ENCODE measurements around the gene EAF1. TPM values are rescaled to one million over a fixed set of nuclear protein-coding genes. Genes with fewer than 3 reads are reported as not detected.
"Not testable (repeated sequence)": the region's sequence is repeated elsewhere in the genome, so short reads cannot be mapped to it uniquely, and the experiment has no call there.

The EAF1 gene
- polyA plus RNA-seq, 4 donors, result 16.9 to 19.4 (median 18.4) TPM

DNA sequence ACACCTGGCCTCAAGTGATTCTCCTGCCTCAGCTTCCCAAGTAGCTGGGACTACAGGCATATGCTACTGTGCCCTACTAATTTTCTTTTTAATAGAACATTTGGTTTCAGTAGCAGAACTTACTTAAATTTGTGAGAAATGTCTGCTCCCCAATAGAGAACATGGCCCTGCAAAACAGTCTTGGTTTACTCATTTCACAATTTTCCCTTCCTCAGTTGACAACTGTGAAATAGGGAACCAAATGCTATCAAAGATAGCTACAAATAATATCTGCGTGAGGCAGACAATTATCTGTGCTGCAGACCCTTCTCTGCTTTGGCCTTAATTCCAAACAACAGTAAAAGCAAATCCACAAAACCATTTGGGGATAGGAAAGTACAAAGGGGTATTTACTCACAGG lies 22.6 kb upstream of the EAF1 start:
- DNase-seq (ENCODE audit: low read depth in 4 of 4, low spot score in 3 of 4), result no peak

DNA sequence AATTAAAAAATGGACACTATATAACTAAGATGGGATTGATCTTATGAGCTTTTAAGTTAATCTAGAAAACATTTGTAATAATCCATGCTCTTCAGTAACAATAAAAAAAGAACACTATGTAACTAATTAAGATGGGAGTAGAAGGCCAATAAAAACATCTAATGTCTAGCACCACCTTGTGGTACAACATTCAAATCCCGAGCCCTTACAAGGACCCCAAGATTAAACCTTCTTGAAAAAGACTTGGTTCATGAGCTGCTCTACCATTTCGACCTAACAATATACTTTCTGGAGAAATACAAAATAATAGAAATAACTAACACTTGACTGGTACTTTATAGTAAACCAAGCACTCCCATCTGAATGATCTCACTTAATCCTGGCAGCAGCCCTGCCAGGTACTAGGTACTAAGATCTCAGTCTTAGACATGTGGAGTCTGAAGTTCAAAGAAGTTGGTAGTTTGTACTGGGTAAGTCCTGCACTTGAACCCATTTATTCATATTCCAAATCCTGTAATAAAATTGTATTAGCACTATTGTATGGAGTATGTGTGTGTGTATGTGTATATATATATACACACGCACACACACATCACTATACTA lies 21.8 kb upstream of the EAF1 start:
- DNase-seq (ENCODE audit: low read depth in 4 of 4, low spot score in 3 of 4), result peak; percentile 23 to 39 (median 28)

DNA sequence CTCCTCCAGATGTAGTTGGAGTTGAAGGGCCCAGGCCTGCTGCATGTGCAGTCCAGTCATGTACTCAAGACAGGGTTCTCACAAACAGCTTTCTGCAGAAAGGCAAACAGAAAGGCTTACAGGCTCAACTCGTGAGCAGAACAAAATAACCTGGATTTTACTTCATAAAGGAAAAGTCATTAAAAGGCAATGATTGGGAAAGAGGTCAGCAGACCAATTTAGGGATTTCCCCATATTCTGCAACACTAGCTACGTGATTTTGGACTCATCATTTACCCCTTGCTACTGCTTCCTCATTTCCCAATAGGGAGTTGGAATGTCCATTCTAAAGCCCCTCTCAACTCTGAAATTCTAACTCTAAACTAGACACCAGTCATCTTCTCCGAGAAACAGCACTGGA lies 18.2 kb upstream of the EAF1 start:
- DNase-seq (ENCODE audit: low read depth in 4 of 4, low spot score in 3 of 4), result no peak

DNA sequence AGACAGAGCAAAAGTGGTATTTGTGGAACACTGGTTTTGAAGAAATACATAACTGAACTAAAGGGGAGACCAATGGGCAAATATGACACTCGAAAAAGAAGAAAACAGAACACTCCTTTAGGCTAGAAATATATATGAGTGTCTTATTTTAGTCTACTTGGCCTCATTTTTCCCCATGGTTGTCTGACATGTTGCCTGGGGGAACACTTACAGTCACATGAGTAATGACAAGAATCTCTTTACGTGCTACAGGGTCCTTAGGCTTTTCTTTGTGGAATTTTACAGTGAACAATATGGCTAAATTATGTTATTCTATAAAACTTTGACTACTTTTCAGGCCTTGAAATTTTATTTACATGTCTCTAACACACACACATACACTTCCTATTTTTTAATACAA lies 17.6 kb upstream of the EAF1 start:
- DNase-seq (ENCODE audit: low read depth in 4 of 4, low spot score in 3 of 4), result no peak

DNA sequence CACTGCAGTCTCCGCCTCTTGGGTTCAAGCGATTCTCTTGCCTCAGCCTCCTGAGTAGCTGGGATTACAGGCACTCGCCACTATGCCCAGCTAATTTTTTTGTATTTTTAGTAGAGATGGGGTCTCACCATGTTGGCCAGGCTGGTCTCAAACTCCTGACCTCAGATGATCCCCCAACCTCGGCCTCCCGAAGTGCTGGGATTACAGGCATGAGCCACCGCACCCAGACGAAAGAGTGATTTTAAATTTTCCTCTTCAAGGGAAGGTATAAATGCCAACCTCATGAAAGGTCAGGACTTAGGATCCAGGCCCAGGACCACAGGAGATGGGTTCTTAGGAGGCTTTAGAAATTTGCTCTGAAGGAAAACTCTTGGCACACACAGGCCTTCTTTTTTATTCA lies 16.4 kb upstream of the EAF1 start:
- not testable (repeated sequence) for DNase-seq (ENCODE audit: low read depth in 4 of 4, low spot score in 3 of 4)

DNA sequence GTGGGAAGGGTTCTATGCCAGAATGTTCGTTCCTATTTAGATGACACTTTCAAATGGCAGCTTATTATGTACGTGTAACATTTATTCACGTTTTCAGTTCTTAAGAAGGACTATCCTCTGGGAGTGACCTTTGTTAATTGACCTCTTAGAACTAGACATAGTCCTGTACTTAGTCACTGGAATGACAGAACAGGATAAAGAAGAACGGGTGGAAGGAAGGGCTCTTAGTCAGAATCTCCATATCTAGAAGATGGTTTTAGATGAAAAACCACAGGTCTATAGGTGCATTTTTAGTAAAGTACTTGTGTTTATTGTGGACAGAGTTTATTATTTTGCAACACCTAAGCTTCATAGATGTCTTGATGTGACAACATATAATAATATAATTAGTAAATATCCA lies 6.5 kb upstream of the EAF1 start:
- DNase-seq (ENCODE audit: low read depth in 4 of 4, low spot score in 3 of 4), result no peak

DNA sequence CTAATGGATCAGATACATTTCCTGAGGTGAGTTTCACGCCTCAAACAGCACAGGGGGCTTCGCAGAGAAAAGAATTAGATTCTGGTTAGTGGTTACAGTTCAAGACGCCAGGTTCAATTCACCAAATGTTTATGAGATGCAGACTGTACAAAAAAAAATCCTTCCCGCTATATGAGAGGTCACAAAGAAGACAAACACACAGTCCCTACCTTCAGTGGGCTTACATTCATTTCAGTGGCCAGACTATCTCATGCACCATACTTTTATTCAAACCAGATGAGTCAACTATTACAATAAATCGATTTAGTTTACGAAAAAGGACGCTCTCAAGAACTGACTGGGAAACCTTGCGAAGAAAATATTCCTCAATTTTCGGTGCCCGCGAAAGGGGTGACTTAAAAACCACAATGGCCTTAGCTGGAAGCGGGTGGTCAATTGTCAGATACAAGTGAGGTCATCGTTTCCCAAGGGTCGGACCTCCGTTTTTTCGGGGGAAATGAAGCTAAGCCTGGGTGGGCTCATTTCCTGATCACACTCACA lies 749 bp upstream of the EAF1 start:
- no peak for DNase-seq (ENCODE audit: low read depth in 4 of 4, low spot score in 3 of 4)

DNA sequence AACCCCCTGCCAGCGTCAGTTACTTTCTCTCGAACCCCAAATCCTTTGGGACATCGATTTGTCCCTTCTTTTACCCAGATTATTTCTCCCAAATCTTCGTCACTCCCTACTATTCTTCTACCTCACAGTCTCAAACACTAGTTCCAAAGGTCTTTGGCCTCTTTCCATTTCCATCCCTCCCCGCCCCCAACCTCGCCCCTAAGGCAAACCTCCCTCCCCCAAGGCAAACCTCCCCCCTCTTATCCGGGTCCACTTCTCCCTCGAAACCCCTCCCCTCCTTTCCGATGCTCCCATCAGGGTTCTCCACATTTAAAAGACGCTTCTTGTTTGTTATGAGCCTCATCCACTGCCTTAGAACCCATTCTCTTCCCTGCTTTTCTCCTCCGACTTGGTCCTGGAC lies 583 bp downstream of the EAF1 start:
- no peak for DNase-seq (ENCODE audit: low read depth in 4 of 4, low spot score in 3 of 4)

DNA sequence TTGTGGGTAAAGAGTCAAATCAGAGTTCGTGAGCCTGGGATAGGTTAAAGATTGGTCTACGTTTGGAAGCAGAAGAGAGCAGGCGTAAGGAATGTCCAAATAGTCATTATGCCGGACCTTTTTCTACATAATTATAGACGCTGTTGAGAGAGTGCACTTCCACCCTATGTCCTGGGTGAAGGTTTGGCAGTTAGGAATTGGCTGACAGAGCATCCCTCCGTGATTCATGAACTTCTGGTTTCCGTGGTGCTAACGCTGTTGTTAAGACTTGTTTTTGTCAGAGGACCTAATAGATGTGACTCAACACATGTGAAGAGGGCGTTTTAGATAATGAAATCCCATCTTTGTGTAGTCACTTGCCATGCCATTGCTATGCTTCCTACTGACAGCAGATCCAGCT lies 1.1 kb downstream of the EAF1 start:
- DNase-seq (ENCODE audit: low read depth in 4 of 4, low spot score in 3 of 4), result no peak

DNA sequence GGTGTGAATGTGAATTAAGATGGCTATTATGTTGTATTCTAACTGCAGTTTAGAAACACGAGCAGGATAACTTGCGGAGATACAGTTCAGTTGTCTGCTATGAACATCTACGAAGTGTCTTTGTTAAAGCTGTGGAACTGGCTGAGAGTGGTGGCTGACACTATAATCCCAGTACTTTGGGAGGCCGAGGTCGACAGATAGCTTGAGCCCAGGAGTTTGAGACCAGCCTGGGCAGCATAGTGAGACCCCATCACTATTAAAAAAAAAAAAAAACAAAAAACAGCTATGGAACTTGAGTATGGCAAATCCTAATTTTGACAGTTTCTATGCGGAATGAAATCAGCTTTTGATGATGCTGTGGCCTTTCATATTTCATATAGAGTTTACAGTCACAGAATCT lies 1.7 kb downstream of the EAF1 start:
- DNase-seq (ENCODE audit: low read depth in 4 of 4, low spot score in 3 of 4), result no peak

DNA sequence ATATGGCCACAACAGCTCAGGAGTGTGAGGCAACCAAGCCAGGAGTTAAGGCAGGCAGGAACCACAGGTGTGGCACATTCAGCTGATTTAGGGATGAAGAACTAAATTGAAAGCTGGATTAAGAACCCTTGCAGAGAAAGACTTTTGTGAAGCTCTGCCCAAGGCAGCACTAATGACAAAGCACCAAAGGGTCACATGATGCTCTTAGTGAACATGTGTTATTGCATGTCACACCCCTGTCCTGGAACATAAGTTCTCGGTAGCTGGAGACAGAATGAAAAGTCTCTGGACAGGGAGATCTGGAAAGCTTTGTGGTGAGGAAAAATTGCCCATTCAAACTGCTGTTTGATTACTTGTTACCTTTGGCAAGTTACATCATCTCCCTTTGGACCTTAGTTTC lies 3.2 kb downstream of the EAF1 start:
- no peak for DNase-seq (ENCODE audit: low read depth in 4 of 4, low spot score in 3 of 4)

DNA sequence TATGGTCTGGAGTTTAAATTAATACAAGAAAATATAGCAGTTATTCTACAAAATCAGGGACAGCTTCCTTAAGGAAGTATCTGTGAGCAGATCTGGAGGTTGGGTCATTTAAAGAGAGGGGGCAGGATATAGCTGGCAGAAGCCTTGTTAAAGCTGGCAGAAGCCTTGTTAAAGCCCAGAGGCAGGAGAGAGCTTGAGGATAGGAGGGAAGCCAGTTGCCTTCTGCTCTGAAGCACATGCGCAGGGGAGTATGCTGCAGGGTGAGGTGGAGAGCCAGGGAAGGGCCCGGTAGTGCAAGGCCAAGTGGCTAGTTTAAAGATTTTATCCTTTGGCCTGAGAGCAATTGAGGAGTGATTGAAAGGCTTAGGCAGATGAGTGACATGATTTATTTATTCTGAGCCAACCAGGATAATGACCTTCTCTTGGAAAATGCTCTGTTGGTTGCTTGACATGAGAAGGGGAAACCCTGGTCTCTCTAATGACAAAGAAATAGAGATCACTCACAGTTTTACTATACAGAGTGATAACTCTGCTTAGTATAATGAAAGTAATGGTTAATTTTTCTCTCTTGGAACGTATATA lies 3.9 kb downstream of the EAF1 start:
- DNase-seq (ENCODE audit: low read depth in 4 of 4, low spot score in 3 of 4), result no peak

DNA sequence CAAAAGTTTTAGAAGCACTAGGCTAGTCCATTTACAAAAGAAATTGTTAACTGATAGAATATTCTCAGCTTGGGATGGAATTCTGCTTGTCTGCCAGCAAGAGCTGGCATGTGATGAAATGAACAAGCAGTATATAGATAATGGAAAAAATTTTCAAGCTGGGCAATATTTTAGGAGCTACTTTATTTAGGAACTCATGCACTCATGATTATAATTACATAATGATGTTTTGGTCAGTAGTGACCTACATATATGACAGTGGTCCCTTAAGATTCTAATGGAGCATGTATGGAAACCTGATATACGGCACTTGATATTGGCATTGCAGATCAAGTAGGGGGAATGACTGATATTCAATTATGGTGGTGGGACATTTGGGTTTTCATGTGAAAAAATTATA lies 6.1 kb downstream of the EAF1 start:
- no peak for DNase-seq (ENCODE audit: low read depth in 4 of 4, low spot score in 3 of 4)

DNA sequence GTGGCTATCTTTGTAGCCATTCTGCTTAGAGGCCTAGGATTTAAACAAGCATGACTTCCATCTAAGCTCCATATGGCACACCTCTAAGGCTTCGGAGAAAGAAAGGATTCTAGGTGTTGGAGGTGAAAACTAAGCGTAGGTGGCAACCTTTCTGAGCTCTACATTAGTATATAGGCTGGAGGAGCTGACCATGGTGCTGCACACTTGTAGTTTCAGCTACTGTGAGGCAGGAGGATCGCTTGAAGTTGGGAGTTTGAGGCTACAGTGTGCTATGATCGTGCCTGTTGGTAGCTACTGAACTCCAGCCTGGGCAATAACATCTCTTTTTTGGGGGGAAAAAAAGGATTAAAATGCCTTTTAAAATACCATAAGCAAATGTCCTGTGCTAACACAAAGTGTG lies 7.4 kb downstream of the EAF1 start:
- no peak for DNase-seq (ENCODE audit: low read depth in 4 of 4, low spot score in 3 of 4)

DNA sequence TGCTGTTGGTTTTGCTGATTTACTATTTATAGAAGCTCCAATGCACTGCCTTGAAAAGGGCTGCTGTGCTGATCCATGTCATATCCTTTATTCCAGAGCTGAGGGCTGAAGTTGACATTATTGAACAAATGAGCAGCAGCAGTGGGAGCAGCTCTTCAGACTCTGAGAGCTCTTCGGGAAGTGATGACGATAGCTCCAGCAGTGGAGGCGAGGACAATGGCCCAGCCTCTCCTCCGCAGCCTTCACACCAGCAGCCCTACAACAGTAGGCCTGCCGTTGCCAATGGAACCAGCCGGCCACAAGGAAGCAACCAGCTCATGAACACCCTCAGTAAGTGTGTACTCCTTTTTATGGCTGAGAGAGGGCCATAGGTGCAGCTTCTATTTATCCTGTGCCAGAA lies 8.8 kb downstream of the EAF1 start:
- no peak for DNase-seq (ENCODE audit: low read depth in 4 of 4, low spot score in 3 of 4)

DNA sequence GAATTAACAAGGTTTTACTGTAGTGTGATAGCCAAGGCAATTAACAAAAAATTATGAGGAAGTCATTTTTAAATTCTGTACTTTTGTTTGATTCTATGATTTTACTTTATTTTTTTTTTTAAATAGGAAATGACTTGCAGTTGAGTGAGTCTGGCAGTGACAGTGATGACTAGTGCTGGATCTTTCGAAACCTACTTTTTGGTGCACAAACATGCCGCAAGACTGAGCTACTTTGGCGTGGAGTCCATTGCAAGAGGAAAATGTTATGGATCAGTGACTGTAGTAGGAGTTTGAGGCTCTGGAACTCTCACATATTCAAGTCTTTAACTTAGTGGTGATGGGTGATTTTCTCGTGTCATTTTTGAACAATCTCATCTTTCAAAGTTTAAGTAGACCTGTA lies 11.6 kb downstream of the EAF1 start:
- DNase-seq (ENCODE audit: low read depth in 4 of 4, low spot score in 3 of 4), result no peak

DNA sequence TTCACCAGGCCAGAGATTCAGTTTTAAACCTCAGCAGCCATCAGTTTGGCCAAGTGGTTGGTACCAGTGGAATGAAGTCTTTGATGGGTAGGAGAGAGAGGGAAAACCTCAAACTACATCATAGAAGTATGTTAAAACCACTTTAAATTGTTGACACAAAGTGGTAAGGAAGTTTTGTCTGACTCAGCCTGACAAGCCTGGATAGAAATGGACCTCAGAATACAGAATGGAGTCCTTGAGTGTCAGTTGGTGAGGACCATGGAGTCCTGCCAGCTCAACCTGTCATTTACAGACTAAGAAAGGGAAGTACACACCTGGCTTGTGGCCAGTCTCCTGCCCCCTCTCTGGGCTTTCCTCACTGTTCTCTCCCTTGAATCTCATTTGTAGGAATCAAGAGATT lies 12.1 kb downstream of the EAF1 start:
- no peak for DNase-seq (ENCODE audit: low read depth in 4 of 4, low spot score in 3 of 4)

DNA sequence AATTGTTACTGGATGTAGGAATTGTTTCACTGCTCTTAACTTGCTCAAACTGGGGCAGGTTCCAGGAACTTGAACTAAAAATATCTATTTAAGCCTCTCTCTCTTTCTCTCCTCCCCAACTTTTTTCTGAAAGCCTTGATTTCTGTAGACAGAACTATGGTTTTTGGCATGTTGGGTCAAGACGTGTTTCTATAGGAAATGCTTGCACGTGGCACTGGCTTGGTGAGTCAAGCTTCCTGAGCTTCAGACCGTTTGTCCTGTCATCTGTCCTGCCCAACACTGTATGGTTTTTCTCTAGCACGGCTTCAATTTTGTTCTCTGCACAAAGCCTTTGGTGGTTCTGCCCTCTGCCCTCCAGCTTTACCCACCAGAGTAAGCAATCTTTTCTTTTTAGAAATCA lies 13.5 kb downstream of the EAF1 start:
- DNase-seq (ENCODE audit: low read depth in 4 of 4, low spot score in 3 of 4), result no peak

DNA sequence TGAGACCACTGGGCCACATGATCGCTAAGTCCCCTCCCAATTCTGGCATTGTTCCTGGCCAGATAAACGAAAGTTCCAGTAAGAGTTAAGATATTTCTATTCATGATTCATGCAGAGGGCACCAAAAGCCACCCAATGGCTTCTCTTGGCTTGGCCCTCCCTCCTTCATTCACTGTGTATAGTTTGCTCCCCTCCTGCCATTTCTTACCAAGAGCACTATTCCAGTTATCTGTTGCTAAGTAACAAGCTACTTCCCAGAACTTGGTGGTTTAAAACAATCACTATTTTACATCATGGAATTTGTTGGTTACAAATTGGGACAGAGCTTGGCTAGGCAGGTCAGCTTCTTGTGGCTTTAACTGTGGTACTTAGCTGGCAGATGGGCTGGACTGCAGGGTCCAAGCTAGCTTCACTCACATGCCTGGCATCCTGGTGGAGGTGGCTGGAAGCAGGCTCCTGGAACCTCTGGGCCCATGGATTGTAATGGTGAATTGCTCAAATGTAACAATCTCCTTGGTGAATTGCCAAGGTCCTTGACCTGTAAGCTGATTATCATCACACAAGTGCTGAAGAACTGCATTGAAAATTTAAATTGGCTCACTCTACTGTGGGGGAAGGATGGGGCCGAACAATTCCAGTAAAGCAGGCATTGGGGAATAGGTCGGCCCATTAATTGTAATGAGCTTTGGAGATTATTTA lies 16.6 kb downstream of the EAF1 start:
- DNase-seq (ENCODE audit: low read depth in 4 of 4, low spot score in 3 of 4), result no peak

DNA sequence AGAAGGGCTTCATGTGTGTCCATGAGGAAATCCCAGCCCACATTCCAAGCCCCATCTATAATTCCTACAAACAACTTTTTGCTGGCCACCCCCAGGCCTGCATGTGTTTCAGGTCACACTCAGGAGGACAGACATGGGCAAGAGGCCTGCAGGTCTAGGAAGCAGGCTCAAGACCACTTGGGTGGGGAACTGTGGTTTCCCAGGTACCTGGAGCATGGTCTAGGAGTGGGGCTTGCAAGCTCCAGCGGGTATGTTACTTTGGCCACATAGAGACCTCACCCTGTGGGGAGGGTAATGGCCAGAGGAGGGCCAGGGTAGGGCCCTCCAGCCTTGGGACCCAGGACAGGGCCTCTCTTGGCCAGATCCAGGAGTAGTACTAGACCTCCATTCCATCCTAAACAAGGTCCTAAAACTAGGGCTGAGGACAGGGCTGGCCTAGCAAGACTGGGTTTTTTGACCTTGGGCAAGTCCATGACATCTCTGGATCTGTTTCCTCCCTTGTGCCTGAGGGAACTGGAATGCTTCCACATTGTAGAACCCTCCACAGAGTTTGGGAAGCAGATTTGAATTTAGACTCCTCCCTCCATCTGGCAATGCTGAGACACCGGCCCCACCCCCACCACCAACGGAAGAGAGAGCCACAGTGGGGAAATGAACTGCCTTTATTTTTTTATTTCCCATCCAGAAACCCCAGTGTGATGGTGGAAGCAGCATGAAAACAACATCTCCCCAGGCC lies 22.3 kb downstream of the EAF1 start:
- DNase-seq (ENCODE audit: low read depth in 4 of 4, low spot score in 3 of 4), result no peak

DNA sequence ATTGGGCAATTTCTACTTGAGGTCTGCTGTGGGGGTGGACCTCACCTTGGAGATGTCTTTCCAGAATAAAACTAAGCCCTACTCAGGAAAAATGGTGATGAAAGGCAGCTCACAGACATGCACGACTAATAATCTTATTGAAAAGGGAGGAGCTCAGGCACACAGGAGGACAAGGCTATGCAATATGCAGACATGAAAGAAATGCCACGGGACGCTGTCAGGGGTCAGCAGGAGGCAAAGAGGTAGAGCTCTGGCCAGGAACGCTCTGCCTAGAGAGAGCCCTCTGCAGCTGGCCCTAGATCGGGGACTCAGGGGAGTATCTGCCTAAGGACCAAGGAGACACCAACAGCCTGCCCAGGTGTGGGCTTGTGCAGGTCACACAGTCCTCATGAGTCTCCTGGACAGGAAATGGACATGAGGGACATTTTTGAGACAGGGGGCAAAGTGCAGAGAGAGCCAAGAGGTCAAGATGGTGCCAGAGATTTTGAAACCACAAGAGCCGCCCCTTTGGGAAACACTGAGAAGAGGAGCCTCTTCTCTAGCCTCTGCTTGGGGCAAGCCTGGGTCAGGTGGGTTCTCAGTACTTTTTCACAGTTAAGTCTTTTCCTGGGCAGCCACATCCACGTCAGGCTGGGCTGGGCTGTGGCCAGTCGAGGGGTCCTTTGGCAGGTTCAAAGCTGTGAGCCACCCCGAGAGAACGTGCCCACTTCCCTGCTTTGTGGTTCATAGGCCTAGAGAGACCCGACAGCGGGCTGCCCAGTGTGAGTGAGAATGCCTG lies 23.2 kb downstream of the EAF1 start:
- DNase-seq (ENCODE audit: low read depth in 4 of 4, low spot score in 3 of 4), result no peak
